HG03520 (cell line): ENCODE measurements around the gene ANKRD11.

Source experiments
- ATAC-seq: cut with Tn5 transposase; IDR thresholded peaks from one replicate; pipeline ENCODE4 v1.9.1; 2021; ENCODE audit warnings: mild to moderate bottlenecking, moderate library complexity; ENCODE audit not compliant: unreplicated experiment

The ANKRD11 gene

GRCh38 chr16:89319886-89320781 is 170.2 kb downstream of the ANKRD11 start:
- no peak for ATAC-seq

GRCh38 chr16:89319631-89319885 is 170.8 kb downstream of the ANKRD11 start:
- ATAC-seq: no peak

- ATAC-seq: no peak
Measured at GRCh38 chr16:89318871-89319630, 171.3 kb downstream of the ANKRD11 start.

- no peak for ATAC-seq
Measured at GRCh38 chr16:89318430-89318758, 172.0 kb downstream of the ANKRD11 start.

GRCh38 chr16:89317729-89318429 is 172.5 kb downstream of the ANKRD11 start:
- ATAC-seq: no peak

GRCh38 chr16:89317101-89317671 is 173.2 kb downstream of the ANKRD11 start:
- ATAC-seq: no peak

- ATAC-seq: no peak
Measured at GRCh38 chr16:89316701-89317100, 173.7 kb downstream of the ANKRD11 start.

- ATAC-seq: no peak
Measured at GRCh38 chr16:89315791-89316581, 174.4 kb downstream of the ANKRD11 start.

GRCh38 chr16:89315271-89315670 is 175.1 kb downstream of the ANKRD11 start:
- no peak for ATAC-seq

- no peak for ATAC-seq
Measured at GRCh38 chr16:89314854-89315253, 175.5 kb downstream of the ANKRD11 start.

GRCh38 chr16:89314357-89314756 is 176.0 kb downstream of the ANKRD11 start:
- no peak for ATAC-seq

- no peak for ATAC-seq
Measured at GRCh38 chr16:89313583-89313982, 176.8 kb downstream of the ANKRD11 start.

- ATAC-seq: no peak
Measured at GRCh38 chr16:89312598-89313299, 177.6 kb downstream of the ANKRD11 start.

- no peak for ATAC-seq
Measured at GRCh38 chr16:89312194-89312593, 178.2 kb downstream of the ANKRD11 start.

GRCh38 chr16:89311636-89312035 is 178.7 kb downstream of the ANKRD11 start:
- ATAC-seq: no peak

- ATAC-seq: no peak
Measured at GRCh38 chr16:89309438-89310122, 180.8 kb downstream of the ANKRD11 start.

- no peak for ATAC-seq
Measured at GRCh38 chr16:89308391-89309333, 181.7 kb downstream of the ANKRD11 start.

- no peak for ATAC-seq
Measured at GRCh38 chr16:89307421-89307805, 182.9 kb downstream of the ANKRD11 start.
